Fibroblast of the aortic adventitia (primary cell): Measurements from ENCODE around the gene TSPAN1. TPM values are rescaled to one million over a fixed set of nuclear protein-coding genes. Genes with fewer than 3 reads are reported as not detected.

Experiments used
- DNase-seq: peaks from one replicate; pipeline ENCODE4 v3.0.0-alpha.2; 2010; ENCODE audit warnings: low read depth
- H3K4me3 ChIP-seq: 2 replicates; pipeline ENCODE4 v1.5.1; 2011; ENCODE audit warnings: low read depth, mild to moderate bottlenecking, control low read depth, low read length, moderate library complexity
- CTCF ChIP-seq: IDR thresholded peaks from 2 replicates; pipeline ENCODE4 v1.5.1; 2011; ENCODE audit warnings: mild to moderate bottlenecking, low read length, control low read depth, inconsistent platforms; ENCODE audit not compliant: insufficient read depth
- total RNA-seq: library from RNA; depleted of rRNA; stranded (reverse); fragments of >200 nt; gene quantifications from 2 replicates; pipeline ENCODE4 v1.2.3, GENCODE V29; 2012; ENCODE audit warnings: low replicate concordance

TSPAN1 gene
- total RNA-seq, 1 donor, result 0.81 TPM

- H3K4me3 ChIP-seq, result no peak overlapping the region
- no peak for TF ChIP-seq CTCF
- no peak for DNase-seq
Observed at GRCh38 chr1:46171351-46171750, 3.5 kb upstream of the TSPAN1 start.

GRCh38 chr1:46171871-46172270 lies 3.0 kb upstream of the TSPAN1 start:
- no peak for TF ChIP-seq CTCF
- no peak for DNase-seq
- no peak overlapping the region for H3K4me3 ChIP-seq

- DNase-seq, result no peak
- TF ChIP-seq CTCF, result no peak
- no peak overlapping the region for H3K4me3 ChIP-seq
Observed at GRCh38 chr1:46172321-46172720, 2.6 kb upstream of the TSPAN1 start.

GRCh38 chr1:46173361-46173856 lies 1.5 kb upstream of the TSPAN1 start:
- no peak for TF ChIP-seq CTCF
- H3K4me3 ChIP-seq, result no peak overlapping the region
- no peak for DNase-seq

- H3K4me3 ChIP-seq, result no peak overlapping the region
- no peak for TF ChIP-seq CTCF
- no peak for DNase-seq
Observed at GRCh38 chr1:46175243-46175642, 356 bp downstream of the TSPAN1 start.

GRCh38 chr1:46176211-46176865 lies 1.5 kb downstream of the TSPAN1 start, which contains the start of gene P3R3URF:
Gene P3R3URF (minus strand): TSS chr1:46176488. CDS start chr1:46176471, 17 bp downstream.
- DNase-seq, result no peak
- no peak for TF ChIP-seq CTCF
- H3K4me3 ChIP-seq, result no peak within 1 kb of the TSS
